ENCODE data around the gene N4BP3.
"Not testable (repeated sequence)": the region's sequence is repeated elsewhere in the genome, so short reads cannot be mapped to it uniquely, and the experiment has no call there.

The N4BP3 gene

GRCh38 chr5:178086266-178086665 lies 27.1 kb upstream of the N4BP3 start:
- Histone ChIP-seq H3K4ac (ENCODE audit: low read depth, low read length) (no peak overlapping the region), H3K79me1 (ENCODE audit: low read length) (no peaks in the 10 kb centered on the region), H3K9ac (ENCODE audit: low read length) (no peak overlapping the region), H4K5ac (ENCODE audit: low read length) (no peak overlapping the region), H3K4me1 (ENCODE audit: control insufficient read depth, low read depth, low read length) (no peaks in the 10 kb centered on the region), H3K18ac (ENCODE audit: low read length) (no peak overlapping the region), H3K27me3 (ENCODE audit: insufficient read depth, low read length, poor library complexity) (no peaks in the 10 kb centered on the region), H3K4me3 (ENCODE audit: low read length) (no peak overlapping the region), H2AK5ac (ENCODE audit: low read length) (no peak overlapping the region), H3K79me2 (ENCODE audit: control insufficient read depth, insufficient read depth, low read length) (no peaks in the 10 kb centered on the region), H3K27ac (ENCODE audit: low read depth, low read length) (no peak overlapping the region), H2BK5ac (ENCODE audit: low read length) (no peak overlapping the region), H3K36me3 (ENCODE audit: control insufficient read depth, insufficient read depth, low read length) (no peaks in the 10 kb centered on the region), H3K4me2 (ENCODE audit: low read length) (no peak overlapping the region), H2BK15ac (replicated peaks; ENCODE audit: low read depth) (no peak overlapping the region), H2BK120ac (ENCODE audit: low read depth, low read length) (no peak overlapping the region), H3K56ac (ENCODE audit: low read length) (no peak overlapping the region), H4K8ac (ENCODE audit: low read depth, low read length) (no peak overlapping the region), H3K23ac (ENCODE audit: low read length) (no peak overlapping the region)
- DNase-seq = no peak
- WGBS (ENCODE audit: extremely low coverage, insufficient coverage, low lambda C conversion rate) = no CpG with 5 or more reads among the region's 25 CpGs

- H3K18ac ChIP-seq (ENCODE audit: low read length); H4K8ac ChIP-seq (ENCODE audit: low read depth, low read length); H2BK120ac ChIP-seq (ENCODE audit: low read depth, low read length); H3K56ac ChIP-seq (ENCODE audit: low read length); H3K79me1 ChIP-seq (ENCODE audit: low read length); H2BK5ac ChIP-seq (ENCODE audit: low read length); H3K23ac ChIP-seq (ENCODE audit: low read length); H3K4me2 ChIP-seq (ENCODE audit: low read length); H3K9ac ChIP-seq (ENCODE audit: low read length); H3K4me1 ChIP-seq (ENCODE audit: control insufficient read depth, low read depth, low read length); H4K5ac ChIP-seq (ENCODE audit: low read length); H3K27ac ChIP-seq (ENCODE audit: low read depth, low read length); H3K36me3 ChIP-seq (ENCODE audit: control insufficient read depth, insufficient read depth, low read length); H2AK5ac ChIP-seq (ENCODE audit: low read length); H3K79me2 ChIP-seq (ENCODE audit: control insufficient read depth, insufficient read depth, low read length); H3K27me3 ChIP-seq (ENCODE audit: insufficient read depth, low read length, poor library complexity); H3K4me3 ChIP-seq (ENCODE audit: low read length); H3K4ac ChIP-seq (ENCODE audit: low read depth, low read length); DNase-seq; H2BK15ac ChIP-seq (replicated peaks; ENCODE audit: low read depth): not testable (repeated sequence)
- WGBS (ENCODE audit: extremely low coverage, insufficient coverage, low lambda C conversion rate) = no CpG with 5 or more reads among the region's 5 CpGs
Observed at GRCh38 chr5:178087199-178087598, 26.1 kb upstream of the N4BP3 start.

GRCh38 chr5:178090856-178091255 lies 22.5 kb upstream of the N4BP3 start:
- no peak overlapping the region for H3K56ac ChIP-seq (ENCODE audit: low read length)
- H2AK5ac ChIP-seq (ENCODE audit: low read length) = no peak overlapping the region
- no peak overlapping the region for H3K4ac ChIP-seq (ENCODE audit: low read depth, low read length)
- DNase-seq = no peak
- no peaks in the 10 kb centered on the region for H3K27me3 ChIP-seq (ENCODE audit: insufficient read depth, low read length, poor library complexity)
- H3K27ac ChIP-seq (ENCODE audit: low read depth, low read length) = no peak overlapping the region
- WGBS (ENCODE audit: extremely low coverage, insufficient coverage, low lambda C conversion rate) = no CpG with 5 or more reads among the region's 6 CpGs
- H4K5ac ChIP-seq (ENCODE audit: low read length) = no peak overlapping the region
- H3K79me2 ChIP-seq (ENCODE audit: control insufficient read depth, insufficient read depth, low read length) = no peaks in the 10 kb centered on the region
- no peak overlapping the region for H2BK5ac ChIP-seq (ENCODE audit: low read length)
- no peak overlapping the region for H3K23ac ChIP-seq (ENCODE audit: low read length)
- H3K4me3 ChIP-seq (ENCODE audit: low read length) = no peak overlapping the region
- no peak overlapping the region for H2BK120ac ChIP-seq (ENCODE audit: low read depth, low read length)
- H2BK15ac ChIP-seq (replicated peaks; ENCODE audit: low read depth) = no peak overlapping the region
- H3K9ac ChIP-seq (ENCODE audit: low read length) = no peak overlapping the region
- no peak overlapping the region for H3K4me2 ChIP-seq (ENCODE audit: low read length)
- no peaks in the 10 kb centered on the region for H3K79me1 ChIP-seq (ENCODE audit: low read length)
- no peaks in the 10 kb centered on the region for H3K36me3 ChIP-seq (ENCODE audit: control insufficient read depth, insufficient read depth, low read length)
- no peak overlapping the region for H4K8ac ChIP-seq (ENCODE audit: low read depth, low read length)
- H3K4me1 ChIP-seq (ENCODE audit: control insufficient read depth, low read depth, low read length) = no peaks in the 10 kb centered on the region
- no peak overlapping the region for H3K18ac ChIP-seq (ENCODE audit: low read length)

GRCh38 chr5:178093134-178093533 lies 20.2 kb upstream of the N4BP3 start:
- Histone ChIP-seq H3K36me3 (ENCODE audit: control insufficient read depth, insufficient read depth, low read length) (no peaks in the 10 kb centered on the region), H3K27ac (ENCODE audit: low read depth, low read length) (no peak overlapping the region), H3K4me2 (ENCODE audit: low read length) (no peak overlapping the region), H3K79me1 (ENCODE audit: low read length) (no peaks in the 10 kb centered on the region), H3K18ac (ENCODE audit: low read length) (no peak overlapping the region), H3K27me3 (ENCODE audit: insufficient read depth, low read length, poor library complexity) (no peaks in the 10 kb centered on the region), H3K4ac (ENCODE audit: low read depth, low read length) (no peak overlapping the region), H3K23ac (ENCODE audit: low read length) (no peak overlapping the region), H3K79me2 (ENCODE audit: control insufficient read depth, insufficient read depth, low read length) (no peaks in the 10 kb centered on the region), H4K5ac (ENCODE audit: low read length) (no peak overlapping the region), H4K8ac (ENCODE audit: low read depth, low read length) (no peak overlapping the region), H3K4me3 (ENCODE audit: low read length) (no peak overlapping the region), H3K9ac (ENCODE audit: low read length) (no peak overlapping the region), H2AK5ac (ENCODE audit: low read length) (no peak overlapping the region), H3K4me1 (ENCODE audit: control insufficient read depth, low read depth, low read length) (no peaks in the 10 kb centered on the region), H2BK15ac (replicated peaks; ENCODE audit: low read depth) (no peak overlapping the region), H3K56ac (ENCODE audit: low read length) (no peak overlapping the region), H2BK120ac (ENCODE audit: low read depth, low read length) (no peak overlapping the region), H2BK5ac (ENCODE audit: low read length) (no peak overlapping the region)
- no CpG with 5 or more reads among the region's 2 CpGs for WGBS (ENCODE audit: extremely low coverage, insufficient coverage, low lambda C conversion rate)
- no peak for DNase-seq

GRCh38 chr5:178094345-178094744 lies 19.0 kb upstream of the N4BP3 start:
- Histone ChIP-seq H3K9ac (ENCODE audit: low read length) (no peak overlapping the region), H3K79me2 (ENCODE audit: control insufficient read depth, insufficient read depth, low read length) (no peaks in the 10 kb centered on the region), H3K27me3 (ENCODE audit: insufficient read depth, low read length, poor library complexity) (no peaks in the 10 kb centered on the region), H3K4me2 (ENCODE audit: low read length) (no peak overlapping the region), H3K18ac (ENCODE audit: low read length) (no peak overlapping the region), H3K27ac (ENCODE audit: low read depth, low read length) (no peak overlapping the region), H3K4me3 (ENCODE audit: low read length) (no peak overlapping the region), H2BK120ac (ENCODE audit: low read depth, low read length) (no peak overlapping the region), H2BK15ac (replicated peaks; ENCODE audit: low read depth) (no peak overlapping the region), H3K4me1 (ENCODE audit: control insufficient read depth, low read depth, low read length) (no peaks in the 10 kb centered on the region), H3K4ac (ENCODE audit: low read depth, low read length) (no peak overlapping the region), H4K5ac (ENCODE audit: low read length) (no peak overlapping the region), H4K8ac (ENCODE audit: low read depth, low read length) (no peak overlapping the region), H3K56ac (ENCODE audit: low read length) (no peak overlapping the region), H3K36me3 (ENCODE audit: control insufficient read depth, insufficient read depth, low read length) (no peaks in the 10 kb centered on the region), H3K79me1 (ENCODE audit: low read length) (no peaks in the 10 kb centered on the region), H3K23ac (ENCODE audit: low read length) (no peak overlapping the region), H2BK5ac (ENCODE audit: low read length) (no peak overlapping the region), H2AK5ac (ENCODE audit: low read length) (no peak overlapping the region)
- WGBS (ENCODE audit: extremely low coverage, insufficient coverage, low lambda C conversion rate) = no CpG with 5 or more reads among the region's 9 CpGs
- no peak for DNase-seq

- WGBS (ENCODE audit: extremely low coverage, insufficient coverage, low lambda C conversion rate) = no CpG with 5 or more reads among the region's 7 CpGs
- no peaks in the 10 kb centered on the region for H3K79me2 ChIP-seq (ENCODE audit: control insufficient read depth, insufficient read depth, low read length)
- H2BK120ac ChIP-seq (ENCODE audit: low read depth, low read length) = no peak overlapping the region
- DNase-seq = no peak
- H3K4ac ChIP-seq (ENCODE audit: low read depth, low read length) = no peak overlapping the region
- H3K4me1 ChIP-seq (ENCODE audit: control insufficient read depth, low read depth, low read length) = no peaks in the 10 kb centered on the region
- H3K79me1 ChIP-seq (ENCODE audit: low read length) = no peaks in the 10 kb centered on the region
- no peak overlapping the region for H4K5ac ChIP-seq (ENCODE audit: low read length)
- no peak overlapping the region for H3K9ac ChIP-seq (ENCODE audit: low read length)
- no peaks in the 10 kb centered on the region for H3K36me3 ChIP-seq (ENCODE audit: control insufficient read depth, insufficient read depth, low read length)
- no peak overlapping the region for H3K56ac ChIP-seq (ENCODE audit: low read length)
- H3K18ac ChIP-seq (ENCODE audit: low read length) = no peak overlapping the region
- H2BK5ac ChIP-seq (ENCODE audit: low read length) = no peak overlapping the region
- H3K4me2 ChIP-seq (ENCODE audit: low read length) = no peak overlapping the region
- H2AK5ac ChIP-seq (ENCODE audit: low read length) = no peak overlapping the region
- H3K23ac ChIP-seq (ENCODE audit: low read length) = no peak overlapping the region
- no peaks in the 10 kb centered on the region for H3K27me3 ChIP-seq (ENCODE audit: insufficient read depth, low read length, poor library complexity)
- H3K4me3 ChIP-seq (ENCODE audit: low read length) = no peak overlapping the region
- H4K8ac ChIP-seq (ENCODE audit: low read depth, low read length) = no peak overlapping the region
- no peak overlapping the region for H3K27ac ChIP-seq (ENCODE audit: low read depth, low read length)
- no peak overlapping the region for H2BK15ac ChIP-seq (replicated peaks; ENCODE audit: low read depth)
Observed at GRCh38 chr5:178098685-178099084, 14.6 kb upstream of the N4BP3 start.

Data from mesendoderm (in vitro differentiated cells).